Heart left ventricle (tissue), 13 donors: ENCODE data around the gene CACNA1C.

Experiments
- POLR2A ChIP-seq, 2 donors: fragments of 450-650 bp; IDR thresholded peaks; one replicate each; pipeline ENCODE4 v1.6.1; 2017; ENCODE audit warnings: antibody characterized with exemption in 2 of 2, mild to moderate bottlenecking in 2 of 2, moderate library complexity in 2 of 2
- TF ChIP-seq, protein P1 (sequence below), 12 donors: fragments of 200-600 bp; sonication (generic) in 4 of 12; IDR thresholded peaks; one replicate each; pipeline versions ENCODE4 v1.5.0 to v1.8.0; 2018 to 2022; ENCODE audit warnings: antibody characterized with exemption in 12 of 12, mild to moderate bottlenecking in 5 of 12
- donor health status: ischemic (EF 13 %, LVEDD 7.1; RV severe dilation, severe dysfunction).
- donor health status: DM: no; HTN: yes; CAD: no.
- donor health status: DM: no; HTN: no; CAD: no.
- donor health status: ischemic (EF 25% LVEDD 6.9; RV normal size, moderate dysfunction).
- donor health status: ischemic (EF 25% LVEDD 5.7; RV mildly dilated, moderate dysfunction).
- donor health status: ischemic (EF 35%, LVEDD 5.7; RV mildly dilated, moderate dysfunction).
- donor health status: nonischemic (EF 11% LVEDD 7.7; RV severe dilation, severe dysfunction).
- donor health status: DM: yes; HTN: yes; CAD: no.
- donor health status: PGD.
- donor health status: ischemic (EF 29% LVEDD 5.4; RV normal size, mild dysfunction).
- donor health status: nonischemic (EF 23%, LVEDD 6.1; RV moderate dilation, normal function).

DNA sequence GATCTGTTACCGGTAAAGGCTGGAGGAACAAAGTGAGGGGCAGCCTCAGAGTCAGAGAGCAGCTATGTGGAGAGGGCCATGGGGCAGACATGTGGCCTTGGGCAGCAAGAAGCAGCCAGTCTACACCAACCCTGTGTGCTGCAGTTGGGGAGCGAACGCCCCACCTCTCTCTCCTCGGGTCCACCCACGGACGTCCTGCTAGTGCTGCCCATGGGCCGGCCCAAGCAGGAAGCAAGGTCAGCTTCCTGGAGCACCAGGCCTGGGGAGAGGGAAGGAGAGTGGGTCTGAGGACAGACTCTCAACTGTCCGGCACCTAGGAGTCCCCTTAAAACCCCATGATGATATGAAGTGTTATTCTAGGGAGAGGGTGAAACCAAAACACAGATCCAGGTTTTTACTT, 487.2 kb downstream of the CACNA1C start:
- TF ChIP-seq, protein P1, sequence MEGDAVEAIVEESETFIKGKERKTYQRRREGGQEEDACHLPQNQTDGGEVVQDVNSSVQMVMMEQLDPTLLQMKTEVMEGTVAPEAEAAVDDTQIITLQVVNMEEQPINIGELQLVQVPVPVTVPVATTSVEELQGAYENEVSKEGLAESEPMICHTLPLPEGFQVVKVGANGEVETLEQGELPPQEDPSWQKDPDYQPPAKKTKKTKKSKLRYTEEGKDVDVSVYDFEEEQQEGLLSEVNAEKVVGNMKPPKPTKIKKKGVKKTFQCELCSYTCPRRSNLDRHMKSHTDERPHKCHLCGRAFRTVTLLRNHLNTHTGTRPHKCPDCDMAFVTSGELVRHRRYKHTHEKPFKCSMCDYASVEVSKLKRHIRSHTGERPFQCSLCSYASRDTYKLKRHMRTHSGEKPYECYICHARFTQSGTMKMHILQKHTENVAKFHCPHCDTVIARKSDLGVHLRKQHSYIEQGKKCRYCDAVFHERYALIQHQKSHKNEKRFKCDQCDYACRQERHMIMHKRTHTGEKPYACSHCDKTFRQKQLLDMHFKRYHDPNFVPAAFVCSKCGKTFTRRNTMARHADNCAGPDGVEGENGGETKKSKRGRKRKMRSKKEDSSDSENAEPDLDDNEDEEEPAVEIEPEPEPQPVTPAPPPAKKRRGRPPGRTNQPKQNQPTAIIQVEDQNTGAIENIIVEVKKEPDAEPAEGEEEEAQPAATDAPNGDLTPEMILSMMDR (IDR thresholded peaks at IDR 0.05): no peak
- TF ChIP-seq POLR2A (IDR thresholded peaks at IDR 0.05): no peak
